Naive thymus-derived CD8-positive, alpha-beta T cell (primary cell): ENCODE data around the gene ATOH7. TPM values are rescaled to one million over a fixed set of nuclear protein-coding genes. Genes with fewer than 3 reads are reported as not detected.
A peak's percentile ranks its signal among the peaks of the same experiment; 100 is the strongest.
"Not testable (repeated sequence)": the region's sequence is repeated elsewhere in the genome, so short reads cannot be mapped to it uniquely, and the experiment has no call there.

Experiments used
- ATAC-seq, 2 donors: fragments of 150-1000 bp; cut with Tn5 transposase in 1 of 2; sonication (Bioruptor Pico), chemical (Tn5 transposase) in 1 of 2; 1 replicate in 1 of 2; 2 replicates in 1 of 2; pipeline ENCODE4 v1.10.0; 2021; ENCODE audit warnings: mild to moderate bottlenecking in 2 of 2, moderate library complexity in 2 of 2
- POLR2A ChIA-PET: fragments of 350-600 bp; sonication (Branson Sonifier 250); formaldehyde crosslinking; loops from one replicate; lab custom pipeline; 2021; ENCODE audit warnings: antibody characterized with exemption; lab: Charles Lee
- DNase-seq, 10 donors: peaks; one replicate each; pipeline versions ENCODE4 v3.0.0 to v3.0.0-alpha.2; 2020 to 2022
- H3K27ac Mint-ChIP-seq, 10 donors: one replicate each; pipeline ENCODE4 v1.8.0; 2020 to 2022; ENCODE audit warnings: mild to moderate bottlenecking in 10 of 10, mixed read lengths in 10 of 10, moderate library complexity in 4 of 10, inconsistent platforms in 1 of 10
- H3K27me3 Mint-ChIP-seq, 5 donors: one replicate each; pipeline ENCODE4 v1.8.0; 2021 to 2022; ENCODE audit warnings: mixed read lengths in 5 of 5
- H3K36me3 Mint-ChIP-seq, 3 donors: one replicate each; pipeline ENCODE4 v1.8.0; 2020 to 2022; ENCODE audit warnings: mixed read lengths in 3 of 3, mild to moderate bottlenecking in 2 of 3, inconsistent platforms in 1 of 3
- H3K4me1 Mint-ChIP-seq, 4 donors: one replicate each; pipeline ENCODE4 v1.8.0; 2021 to 2022; ENCODE audit warnings: mixed read lengths in 4 of 4
- H3K4me3 Mint-ChIP-seq, 10 donors: one replicate each; pipeline ENCODE4 v1.8.0; 2020 to 2022; ENCODE audit warnings: mild to moderate bottlenecking in 10 of 10, mixed read lengths in 10 of 10, moderate library complexity in 6 of 10, inconsistent platforms in 1 of 10
- H3K9me3 Mint-ChIP-seq, 9 donors: one replicate each; pipeline ENCODE4 v1.8.0; 2020 to 2022; ENCODE audit warnings: mixed read lengths in 9 of 9, mild to moderate bottlenecking in 3 of 9, inconsistent platforms in 1 of 9, moderate library complexity in 1 of 9
- polyA plus RNA-seq, 3 donors: library from polyadenylated mRNA; unstranded; fragments of 300-500 nt; fragmentation: Illumina TruSeq; gene quantifications; one replicate each; pipeline ENCODE4 v1.2.3, GENCODE V29; 2021
- total RNA-seq, 8 experiments: library from RNA in 2 of 8; stranded (reverse) in 2 of 8; gene quantifications; one replicate each; pipeline ENCODE4 v1.2.3 and lab custom pipeline; 2021 to 2026

ATOH7 gene
- total RNA-seq (not detected), polyA plus RNA-seq (not detected), total RNA-seq (lab: John Stamatoyannopoulos, UW) (0 reads per million in 6 experiments)

DNA sequence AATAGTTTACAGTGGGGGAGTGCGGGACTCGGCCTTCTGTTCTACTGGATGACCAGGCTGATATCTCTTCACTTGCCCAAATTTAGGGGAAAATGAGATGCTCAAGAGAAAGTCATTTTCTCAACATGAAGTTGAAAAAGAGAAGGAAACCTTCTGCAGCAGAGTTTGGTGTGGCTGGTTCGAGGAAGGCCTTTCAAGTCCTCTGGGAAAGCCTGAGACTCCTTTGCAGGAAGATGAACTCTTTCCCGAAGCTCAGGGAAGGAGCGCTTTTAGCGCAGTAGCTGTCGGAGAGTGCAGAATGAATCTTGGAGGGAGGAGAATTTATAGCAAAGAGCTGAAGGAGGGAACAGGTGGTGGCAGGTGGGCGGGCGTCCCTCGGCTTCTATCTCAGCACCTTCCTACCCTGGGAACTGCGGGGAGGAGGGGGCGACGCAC, at the start of gene ATOH7:
ATOH7 (minus strand) TSS at position 297 of the 435 bp plus-strand sequence. CDS start 436 bp downstream, outside the sequence.
- no peaks in the 10 kb centered on the region for H3K36me3 Mint-ChIP-seq
- no peak for ATAC-seq
- peaks cover 27 to 45% (median 34%) of the 10 kb centered on the region in 5 donors for H3K27me3 Mint-ChIP-seq
- H3K4me3 Mint-ChIP-seq, result peak within 1 kb of the TSS; percentile 62 to 90 (median 78)
- POLR2A ChIA-PET, result interaction anchor here (1.2 kb wide), 1 partner anchor 100 kb away, joined by 7 read pairs; the partner anchor contains the start of genes HNRNPH3 and PBLD
- peak within 1 kb of the TSS in 2 of 10 donors; percentile 29 to 65 for H3K27ac Mint-ChIP-seq
- no peaks in the 10 kb centered on the region for H3K9me3 Mint-ChIP-seq
- H3K4me1 Mint-ChIP-seq, result peaks cover 6 to 9% (median 8%) of the 10 kb centered on the region in 4 donors
- DNase-seq, result no peak

DNA sequence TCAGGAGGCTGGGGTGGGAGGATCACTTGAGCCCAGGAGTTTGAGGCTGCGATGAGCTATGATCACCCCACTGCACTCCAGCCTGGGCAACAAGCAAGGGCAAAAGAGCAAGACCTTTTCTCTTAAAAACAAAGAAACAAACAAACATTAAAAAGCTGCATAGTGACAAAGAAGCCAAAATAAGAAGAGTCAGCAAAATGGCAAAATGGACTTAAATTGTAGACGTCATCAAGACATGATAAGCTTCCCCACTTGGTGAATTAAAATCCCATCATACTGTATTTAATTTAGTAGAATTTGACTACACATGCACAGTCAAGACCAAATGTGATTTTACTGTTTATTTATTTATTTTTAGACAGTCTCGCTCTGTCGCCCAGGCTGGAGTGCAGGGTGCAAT, 48.8 kb upstream of the ATOH7 start:
- POLR2A ChIA-PET, result no interaction called here
- peaks cover 0 to 29% (median 17%) of the 10 kb centered on the region in 9 donors for H3K9me3 Mint-ChIP-seq
- ATAC-seq (no peak), DNase-seq (no peak)
- no peaks in the 10 kb centered on the region for H3K27me3 Mint-ChIP-seq
- H3K4me3 Mint-ChIP-seq, result no peak overlapping the region
- H3K36me3 Mint-ChIP-seq, result peaks cover 2 to 20% (median 12%) of the 10 kb centered on the region in 3 donors
- H3K27ac Mint-ChIP-seq, result no peak overlapping the region
- H3K4me1 Mint-ChIP-seq, result peaks cover 0 to 2% (median 0%) of the 10 kb centered on the region in 4 donors

DNA sequence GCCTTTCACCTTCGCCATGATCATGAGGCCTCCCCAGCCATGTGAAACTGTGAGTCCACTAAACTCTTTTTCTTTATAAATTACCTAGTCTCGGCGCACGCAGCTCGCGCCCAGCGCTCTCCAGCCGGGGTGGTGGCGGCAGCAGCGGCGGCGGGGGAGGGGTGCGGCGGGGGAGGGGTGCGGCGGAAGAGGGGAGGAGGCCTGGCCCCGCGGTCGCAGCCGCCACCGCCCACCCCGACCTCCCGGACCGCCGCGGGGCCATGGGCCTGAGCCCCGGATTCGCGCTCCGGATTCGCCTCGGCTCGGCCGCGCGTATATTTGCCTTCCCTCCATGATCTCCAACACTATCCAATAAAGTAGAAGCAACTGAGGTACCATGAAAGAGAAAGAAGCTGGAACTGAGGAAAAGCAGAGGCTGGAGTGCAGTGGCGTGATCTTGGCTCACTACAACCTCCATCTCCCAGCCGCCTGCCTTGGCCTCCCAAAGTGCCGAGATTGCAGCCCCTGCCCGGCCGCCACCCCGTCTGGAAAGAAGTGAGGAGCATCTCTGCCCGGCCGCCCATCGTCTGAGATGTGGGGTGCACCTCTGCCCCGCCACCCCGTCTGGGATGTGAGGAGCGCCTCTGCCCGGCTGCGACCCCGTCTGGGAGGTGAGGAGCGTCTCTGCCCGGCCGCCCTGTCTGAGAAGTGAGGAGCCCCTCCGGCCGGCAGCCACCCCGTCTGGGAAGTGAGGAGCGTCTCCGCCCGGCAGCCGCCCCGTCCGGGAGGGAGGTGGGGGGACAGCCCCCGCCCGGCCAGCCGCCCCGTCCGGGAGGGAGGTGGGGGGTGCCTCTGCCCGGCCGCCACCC, 47.2 kb upstream of the ATOH7 start:
- H3K27ac Mint-ChIP-seq, H3K27me3 Mint-ChIP-seq, DNase-seq, H3K4me1 Mint-ChIP-seq, POLR2A ChIA-PET, H3K4me3 Mint-ChIP-seq, ATAC-seq: not testable (repeated sequence)
- Mint-ChIP-seq H3K9me3 (peaks cover 0 to 29% (median 17%) of the 10 kb centered on the region in 9 donors), H3K36me3 (peaks cover 2 to 20% (median 12%) of the 10 kb centered on the region in 3 donors)

DNA sequence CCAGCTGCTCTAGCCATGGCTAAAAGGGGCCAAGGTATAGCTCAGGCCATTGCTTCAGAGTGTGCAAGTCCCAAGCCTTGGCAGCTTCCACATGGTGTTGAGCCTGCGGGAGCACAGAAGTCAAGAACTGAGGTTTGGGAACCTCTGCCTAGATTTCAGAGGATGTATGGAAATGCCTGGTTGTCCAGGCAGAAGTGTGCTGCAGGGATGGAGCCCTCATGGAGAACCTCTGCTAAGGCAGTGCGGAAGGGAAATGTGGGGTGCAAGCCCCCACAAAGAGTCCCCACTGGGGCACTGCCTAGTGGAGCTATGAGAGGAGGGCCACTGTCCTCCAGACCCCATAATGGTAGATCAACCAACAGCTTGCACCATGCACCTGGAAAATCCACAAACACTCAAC, 45.9 kb upstream of the ATOH7 start:
- H3K4me3 Mint-ChIP-seq, H3K27me3 Mint-ChIP-seq, DNase-seq, H3K27ac Mint-ChIP-seq, H3K4me1 Mint-ChIP-seq, POLR2A ChIA-PET, ATAC-seq: not testable (repeated sequence)
- peaks cover 2 to 20% (median 12%) of the 10 kb centered on the region in 3 donors for H3K36me3 Mint-ChIP-seq
- peaks cover 0 to 29% (median 17%) of the 10 kb centered on the region in 9 donors for H3K9me3 Mint-ChIP-seq

DNA sequence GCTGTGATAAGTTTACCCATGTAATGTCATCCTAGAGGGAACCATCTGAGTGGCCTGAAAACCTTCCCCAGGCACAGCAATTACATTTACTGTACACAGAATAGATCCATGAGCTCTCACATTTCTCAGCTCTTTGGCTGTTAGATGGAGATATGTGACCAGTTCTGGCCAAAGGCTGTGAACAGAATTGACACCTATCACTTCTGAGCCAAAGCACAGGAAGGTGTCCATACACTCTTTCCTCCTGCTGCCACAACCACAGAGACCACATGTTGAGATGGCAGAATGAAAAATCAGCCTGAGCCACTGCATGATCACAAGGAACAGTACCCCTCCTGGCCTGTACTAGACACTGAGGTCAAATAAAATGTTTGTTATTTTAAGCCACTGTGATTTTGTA, 44.3 kb upstream of the ATOH7 start:
- Mint-ChIP-seq H3K36me3 (peaks cover 2 to 20% (median 12%) of the 10 kb centered on the region in 3 donors), H3K27ac (no peak overlapping the region), H3K9me3 (peaks cover 0 to 29% (median 17%) of the 10 kb centered on the region in 9 donors), H3K4me1 (peaks cover 0 to 2% (median 0%) of the 10 kb centered on the region in 4 donors), H3K4me3 (no peak overlapping the region), H3K27me3 (peaks cover 0 to 5% (median 0%) of the 10 kb centered on the region in 5 donors)
- ATAC-seq (no peak), DNase-seq (no peak)
- POLR2A ChIA-PET, result no interaction called here

DNA sequence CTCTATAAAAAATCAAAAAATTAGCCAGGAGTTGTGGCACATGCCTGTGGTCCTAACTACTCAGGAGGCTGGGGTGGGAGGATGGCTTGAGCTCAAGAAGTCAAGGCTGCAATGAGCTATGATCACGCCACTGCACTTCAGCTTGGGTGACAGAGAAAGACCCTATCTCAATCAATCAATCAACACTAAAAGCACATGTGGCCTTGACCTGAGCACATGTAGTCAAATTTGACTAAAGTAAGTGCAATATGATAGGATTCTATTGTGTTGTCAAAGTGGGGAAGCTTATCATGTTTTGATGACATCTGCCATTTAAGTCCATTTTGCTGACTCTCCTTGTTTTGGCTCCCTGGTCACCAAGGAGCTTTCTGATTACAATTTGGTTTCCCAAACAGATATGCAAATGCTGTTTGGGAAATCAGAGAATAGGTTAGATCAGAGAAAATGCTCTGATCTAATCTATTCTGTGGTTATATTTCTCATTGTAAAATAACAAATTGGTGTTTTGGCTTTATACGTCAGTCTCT, 43.8 kb upstream of the ATOH7 start:
- H3K9me3 Mint-ChIP-seq, result peaks cover 0 to 29% (median 17%) of the 10 kb centered on the region in 9 donors
- POLR2A ChIA-PET, result no interaction called here
- H3K4me3 Mint-ChIP-seq, result no peak overlapping the region
- peaks cover 2 to 20% (median 12%) of the 10 kb centered on the region in 3 donors for H3K36me3 Mint-ChIP-seq
- H3K27ac Mint-ChIP-seq, result no peak overlapping the region
- ATAC-seq, result no peak
- no peak for DNase-seq
- H3K4me1 Mint-ChIP-seq, result peaks cover 0 to 2% (median 0%) of the 10 kb centered on the region in 4 donors
- H3K27me3 Mint-ChIP-seq, result peaks cover 0 to 9% (median 0%) of the 10 kb centered on the region in 5 donors

DNA sequence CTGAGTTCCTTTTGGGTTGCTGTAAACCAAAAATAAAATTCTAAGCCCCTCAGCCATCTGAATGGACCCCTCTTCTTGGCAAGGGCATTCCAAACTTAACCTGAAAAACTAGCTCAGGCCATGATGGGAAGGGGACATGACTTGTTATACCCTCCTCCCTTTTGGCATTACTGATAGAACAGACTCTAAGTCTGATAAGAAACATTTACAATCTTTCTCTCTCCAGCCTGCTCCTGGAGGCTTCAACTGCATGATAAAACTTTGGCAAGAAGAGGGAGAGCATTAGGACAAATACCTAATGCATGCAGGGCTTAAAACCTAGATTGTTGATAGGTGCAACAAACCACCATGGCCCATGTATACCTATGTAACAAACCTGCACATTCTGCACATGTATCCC, 40.9 kb upstream of the ATOH7 start:
- Mint-ChIP-seq H3K4me1 (peaks cover 0 to 2% (median 0%) of the 10 kb centered on the region in 4 donors), H3K27ac (no peak overlapping the region), H3K27me3 (peaks cover 0 to 21% (median 3%) of the 10 kb centered on the region in 5 donors), H3K36me3 (peaks cover 2 to 12% (median 12%) of the 10 kb centered on the region in 3 donors), H3K9me3 (peaks cover 0 to 18% (median 12%) of the 10 kb centered on the region in 9 donors), H3K4me3 (no peak overlapping the region)
- no peak for ATAC-seq
- POLR2A ChIA-PET, result no interaction called here
- no peak for DNase-seq

DNA sequence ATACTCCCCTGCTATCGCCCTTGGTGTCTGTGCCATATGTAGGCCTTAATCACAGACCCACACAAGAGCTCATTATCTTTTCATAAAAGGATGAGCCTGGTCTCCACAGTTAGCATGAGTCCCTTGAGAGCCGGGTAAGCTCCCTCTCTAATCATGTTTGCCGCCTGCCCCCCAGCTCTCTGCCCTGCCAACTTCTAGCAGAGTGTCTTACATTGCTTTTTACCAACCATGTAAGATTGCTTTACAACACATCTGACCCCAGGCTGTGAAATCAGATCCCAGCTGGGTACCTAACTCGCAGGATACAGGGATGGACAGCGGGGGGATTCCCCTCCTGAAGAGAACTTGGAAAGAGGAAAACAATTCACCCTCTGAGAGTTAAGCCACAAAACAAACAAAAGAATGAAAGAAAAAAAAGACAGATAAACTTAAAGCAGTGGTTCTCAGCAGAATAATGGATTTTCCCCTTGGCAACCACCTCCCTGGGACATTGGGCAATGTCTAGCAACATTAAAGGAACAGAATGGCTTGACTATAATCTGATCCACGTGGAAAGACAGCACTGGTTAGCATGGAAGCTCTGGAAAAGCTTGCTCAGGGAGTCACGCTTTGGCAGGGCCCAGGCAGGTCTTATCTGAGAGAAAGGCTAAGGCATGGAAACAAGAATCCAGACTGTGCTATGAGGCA, 39.4 kb upstream of the ATOH7 start:
- H3K4me1 Mint-ChIP-seq, result peaks cover 0 to 2% (median 0%) of the 10 kb centered on the region in 4 donors
- no peak overlapping the region for H3K4me3 Mint-ChIP-seq
- no peak for ATAC-seq
- peaks cover 0 to 21% (median 4%) of the 10 kb centered on the region in 5 donors for H3K27me3 Mint-ChIP-seq
- POLR2A ChIA-PET, result no interaction called here
- no peak overlapping the region for H3K27ac Mint-ChIP-seq
- peaks cover 0 to 4% (median 3%) of the 10 kb centered on the region in 3 donors for H3K36me3 Mint-ChIP-seq
- DNase-seq, result no peak
- H3K9me3 Mint-ChIP-seq, result peaks cover 0 to 8% (median 2%) of the 10 kb centered on the region in 9 donors

DNA sequence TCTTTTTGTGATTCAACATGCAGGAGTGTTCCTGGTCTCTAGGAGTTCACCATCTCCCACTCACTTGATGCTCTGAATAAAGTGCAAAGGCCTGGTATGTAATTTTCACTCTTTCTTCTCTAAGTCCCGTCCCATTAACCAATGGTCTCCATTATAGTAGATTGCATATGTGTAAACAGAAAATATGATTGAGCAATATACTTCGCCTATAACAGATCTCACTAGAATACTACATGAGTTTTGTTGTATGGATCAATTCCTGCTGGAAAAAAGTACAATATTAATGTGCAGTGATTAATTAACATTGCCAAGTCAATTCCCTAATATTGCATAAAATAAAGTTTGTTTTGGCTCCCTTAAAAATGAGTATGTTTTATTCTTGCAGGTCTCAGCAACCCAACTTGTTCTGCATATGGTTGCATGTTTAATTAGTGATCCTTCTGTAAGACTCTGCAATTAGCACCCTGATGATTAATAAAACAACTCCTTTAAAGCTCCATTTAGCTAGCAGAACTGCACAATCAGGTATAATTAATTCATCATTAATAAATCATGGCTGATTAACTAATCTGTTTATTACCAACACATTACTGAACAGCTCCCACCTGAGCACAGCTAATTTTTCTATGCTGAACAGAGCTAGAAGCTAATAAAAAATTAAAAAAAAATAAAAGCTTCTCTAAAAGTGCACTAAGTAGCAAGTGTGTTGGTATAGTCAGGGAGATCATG, 37.8 kb upstream of the ATOH7 start:
- H3K27me3 Mint-ChIP-seq, result peaks cover 0 to 21% (median 6%) of the 10 kb centered on the region in 5 donors
- DNase-seq (no peak), ATAC-seq (no peak)
- peaks cover 0 to 9% (median 2%) of the 10 kb centered on the region in 9 donors for H3K9me3 Mint-ChIP-seq
- no peak overlapping the region for H3K4me3 Mint-ChIP-seq
- POLR2A ChIA-PET, result no interaction called here
- peaks cover 0 to 2% (median 0%) of the 10 kb centered on the region in 4 donors for H3K4me1 Mint-ChIP-seq
- peaks cover 0 to under 1% (median 0%) of the 10 kb centered on the region in 3 donors for H3K36me3 Mint-ChIP-seq
- no peak overlapping the region for H3K27ac Mint-ChIP-seq

DNA sequence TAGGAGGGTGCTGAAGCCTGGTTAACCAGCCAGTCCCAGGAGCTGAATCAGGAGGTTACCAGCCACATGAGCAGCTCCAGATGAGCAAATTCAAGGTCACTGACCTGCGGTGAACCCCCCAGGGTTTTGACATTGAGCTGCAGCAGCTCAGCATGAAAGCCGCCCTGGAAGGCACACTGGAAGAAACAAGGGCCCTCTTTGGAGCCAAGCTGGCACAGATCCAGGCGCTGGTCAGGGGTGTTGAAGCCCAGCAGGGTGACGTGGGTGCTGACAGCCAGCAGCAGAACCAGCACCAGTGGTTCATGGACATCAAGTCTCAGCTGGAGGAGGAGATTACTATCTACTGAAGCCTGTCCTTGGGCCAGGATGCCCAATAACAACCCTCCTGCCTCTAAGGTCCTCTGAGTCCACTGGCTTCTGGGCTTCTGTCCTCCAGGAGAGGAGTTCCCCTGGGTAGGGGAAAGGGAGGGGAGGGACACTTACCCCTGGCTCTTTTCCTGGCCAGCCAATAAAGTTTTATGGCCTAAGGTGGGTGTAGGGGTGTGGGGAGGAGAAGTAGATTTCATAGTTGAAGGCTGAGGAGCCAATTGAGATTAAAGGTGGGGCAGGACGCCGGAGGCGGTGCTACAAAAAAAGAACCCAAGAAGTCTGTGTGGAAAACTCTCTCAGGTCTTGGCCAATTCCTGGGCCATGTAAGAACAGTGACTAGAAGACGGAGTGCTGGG, 29.4 kb upstream of the ATOH7 start:
- Mint-ChIP-seq H3K27me3 (peaks cover 0 to 8% (median 4%) of the 10 kb centered on the region in 5 donors), H3K9me3 (peaks cover 0 to 12% (median 9%) of the 10 kb centered on the region in 9 donors), H3K36me3 (peaks cover 0 to 5% (median 0%) of the 10 kb centered on the region in 3 donors), H3K27ac (no peak overlapping the region), H3K4me3 (no peak overlapping the region), H3K4me1 (no peaks in the 10 kb centered on the region)
- ATAC-seq, result no peak
- POLR2A ChIA-PET, result no interaction called here
- DNase-seq, result no peak

DNA sequence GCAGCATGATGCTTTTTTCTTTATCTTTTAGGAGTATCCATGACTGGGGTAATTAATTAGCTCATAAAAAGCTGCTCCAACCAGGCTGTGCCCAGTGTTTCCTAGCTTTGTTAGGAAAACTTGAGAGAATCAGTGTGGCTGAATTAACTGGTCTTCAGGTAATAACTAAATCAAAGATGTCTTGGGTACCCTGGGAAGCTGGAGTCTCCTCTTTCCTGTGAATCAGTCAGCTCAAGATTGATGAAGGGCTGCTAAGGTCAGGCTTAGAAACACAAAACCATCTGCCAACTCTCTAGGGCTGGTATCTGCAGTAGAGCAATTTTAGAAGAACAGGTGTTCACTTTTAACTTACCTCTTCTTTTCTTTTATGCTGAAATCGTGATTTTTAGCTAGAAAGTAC, 21.4 kb upstream of the ATOH7 start:
- Mint-ChIP-seq H3K27ac (no peak overlapping the region), H3K4me1 (peaks cover 0 to 3% (median 0%) of the 10 kb centered on the region in 4 donors), H3K27me3 (peaks cover 0 to 8% (median 4%) of the 10 kb centered on the region in 5 donors), H3K4me3 (no peak overlapping the region), H3K36me3 (no peaks in the 10 kb centered on the region), H3K9me3 (no peaks in the 10 kb centered on the region)
- POLR2A ChIA-PET, result interaction anchor here (0.6 to 1.1 kb wide), 2 partner anchors 79 to 258 kb away, joined by 3 to 5 read pairs; partner anchors contain the start of gene PBLD
- ATAC-seq (no peak), DNase-seq (no peak)
